Lung (tissue), 12 donors: ENCODE measurements around the gene ASB6. TPM values are rescaled to one million over a fixed set of nuclear protein-coding genes. Genes with fewer than 3 reads are reported as not detected.

Experiments used
- ATAC-seq: fragments of 200-7000 bp; cut with Tn5 transposase; one replicate; pipeline ENCODE4 v1.9.1; 2020; ENCODE audit warnings: moderate number of reproducible peaks; ENCODE audit not compliant: insufficient read depth, low FRiP score
- DNase-seq, 3 donors: peaks; one replicate each; pipeline ENCODE4 v3.0.0-alpha.2; 2013 to 2017
- H3K27ac ChIP-seq, 2 donors: one replicate each; pipeline ENCODE4 v1.5.1; 2013; ENCODE audit warnings: mild to moderate bottlenecking in 2 of 2, moderate library complexity in 2 of 2, control low read depth in 1 of 2, inconsistent platforms in 1 of 2, low read depth in 1 of 2, low read length in 1 of 2
- H3K27me3 ChIP-seq, 3 donors: one replicate each; pipeline ENCODE4 v1.5.1; 2013; ENCODE audit warnings: low read length in 2 of 3; ENCODE audit not compliant: control insufficient read depth in 3 of 3, insufficient read depth in 3 of 3
- H3K36me3 ChIP-seq, 4 donors: one replicate each; pipeline ENCODE4 v1.5.1; 2013; ENCODE audit warnings: low read length in 4 of 4, mild to moderate bottlenecking in 1 of 4, moderate library complexity in 1 of 4; ENCODE audit not compliant: control insufficient read depth in 4 of 4, insufficient read depth in 4 of 4
- H3K4me1 ChIP-seq, 5 donors: one replicate each; pipeline ENCODE4 v1.5.1; 2013; ENCODE audit warnings: low read length in 5 of 5, mild to moderate bottlenecking in 2 of 5, moderate library complexity in 1 of 5; ENCODE audit not compliant: control insufficient read depth in 5 of 5, insufficient read depth in 5 of 5
- H3K4me3 ChIP-seq: one replicate; pipeline ENCODE4 v1.5.1; 2013; ENCODE audit warnings: mild to moderate bottlenecking, control low read depth, moderate library complexity
- H3K9ac ChIP-seq, 2 donors: one replicate each; pipeline ENCODE4 v1.5.1; 2013; ENCODE audit warnings: low read length in 2 of 2, control low read depth in 1 of 2; ENCODE audit not compliant: insufficient read depth in 1 of 2
- H3K9me3 ChIP-seq, 4 donors: one replicate each; pipeline ENCODE4 v1.5.1; 2013; ENCODE audit warnings: low read length in 3 of 4, mild to moderate bottlenecking in 1 of 4, moderate library complexity in 1 of 4; ENCODE audit not compliant: control insufficient read depth in 4 of 4, insufficient read depth in 3 of 4
- CTCF ChIP-seq: IDR thresholded peaks from 2 replicates; pipeline ENCODE4 v1.5.1; 2012; ENCODE audit warnings: mild to moderate bottlenecking; ENCODE audit errors: control extremely low read depth, extremely low read depth
- WGBS, 2 donors: extraction: QIAGEN DNeasy Blood & Tissue Kit; methylation state at CpG; one replicate each; pipeline ENCODE4 v1.1.7; 2013; 5-methylcytosine and 5-hydroxymethylcytosine counted together
- polyA plus RNA-seq, 2 donors: library from polyadenylated mRNA; stranded (reverse); fragments of 200-250 nt; gene quantifications; one replicate each; pipeline ENCODE4 v1.2.1, GENCODE V29; 2013
- total RNA-seq, 2 donors: library from RNA; depleted of rRNA in 1 of 2; stranded (reverse); fragments of >200 nt in 1 of 2; gene quantifications; one replicate each; pipeline ENCODE4 v1.2.1, GENCODE V29; 2014 to 2021
- donor health status: control.
- donor health status: control.
- donor health status: Bipolar disorder and iron deficiency.
- donor health status: healthy.
- donor health status: DM: yes; HTN: yes; CAD: no.

The ASB6 gene
- total and polyA plus RNA-seq, 4 donors, result 11.8 to 19.5 (median 16.1) TPM

GRCh38 chr9:129653823-129654553 lies 12.0 kb upstream of the ASB6 start:
- H3K9me3 ChIP-seq, result no peaks in the 10 kb centered on the region
- H3K27me3 ChIP-seq, result no peaks in the 10 kb centered on the region
- 52 to 66% methylated on average over 19 of the region's 19 CpGs for WGBS, 2 donors
- peak overlapping the region in 1 of 2 donors; percentile 23 for H3K9ac ChIP-seq
- H3K4me1 ChIP-seq, result peaks cover 0 to 14% (median 0%) of the 10 kb centered on the region in 5 donors
- H3K27ac ChIP-seq, result no peak overlapping the region
- peak in 2 of 3 donors; percentile 53 to 64 for DNase-seq
- no peak for TF ChIP-seq CTCF
- ATAC-seq, result no peak
- H3K36me3 ChIP-seq, result no peaks in the 10 kb centered on the region
- H3K4me3 ChIP-seq, result no peak overlapping the region

DNA sequence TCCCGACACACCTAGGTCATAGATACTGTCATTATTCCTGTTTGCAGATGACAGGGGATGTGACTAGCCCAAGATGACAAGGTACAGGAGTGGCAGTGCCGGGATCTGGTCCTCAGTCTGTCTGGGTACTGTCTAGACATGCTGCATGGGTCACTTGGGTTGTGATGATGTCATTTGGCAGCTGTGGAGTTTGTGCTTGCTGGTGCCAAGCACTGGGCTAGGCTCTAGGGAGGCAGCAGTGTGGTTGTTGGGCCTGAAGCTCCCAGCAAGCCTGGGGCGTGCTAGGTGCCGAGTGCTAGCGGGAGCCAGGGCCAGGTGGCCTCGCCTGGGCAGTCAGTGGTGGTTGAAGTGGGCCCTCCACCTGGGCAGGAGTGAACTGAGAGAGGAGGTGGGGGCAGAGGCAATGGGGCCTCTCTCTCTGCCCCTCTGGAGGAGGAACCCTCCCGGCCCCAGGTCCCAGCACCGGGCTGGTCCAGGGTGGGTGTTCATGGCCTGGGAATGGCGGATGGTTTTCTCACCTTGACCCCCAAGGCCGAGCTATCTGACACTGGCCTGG lies 8.8 kb upstream of the ASB6 start:
- DNase-seq (no peak), ATAC-seq (no peak)
- no peak overlapping the region for H3K4me3 ChIP-seq
- no peak for TF ChIP-seq CTCF
- peaks cover 0 to 17% (median 3%) of the 10 kb centered on the region in 5 donors for H3K4me1 ChIP-seq
- H3K27me3 ChIP-seq, result no peaks in the 10 kb centered on the region
- no peak overlapping the region for H3K9ac ChIP-seq
- 89 to 92% methylated on average over 10 of the region's 10 CpGs for WGBS, 2 donors
- no peak overlapping the region for H3K27ac ChIP-seq
- no peaks in the 10 kb centered on the region for H3K36me3 ChIP-seq
- no peaks in the 10 kb centered on the region for H3K9me3 ChIP-seq

- no peak for DNase-seq
- H3K9ac ChIP-seq, result no peak overlapping the region
- H3K27ac ChIP-seq, result no peak overlapping the region
- ATAC-seq, result no peak
- no peak overlapping the region for H3K4me3 ChIP-seq
- no peaks in the 10 kb centered on the region for H3K36me3 ChIP-seq
- no peak for TF ChIP-seq CTCF
- WGBS, 2 donors, result 86 to 90% methylated on average over 20 of the region's 20 CpGs
- H3K9me3 ChIP-seq, result no peaks in the 10 kb centered on the region
- H3K4me1 ChIP-seq, result peaks cover 0 to 16% (median 3%) of the 10 kb centered on the region in 5 donors
- H3K27me3 ChIP-seq, result no peaks in the 10 kb centered on the region
Measured at GRCh38 chr9:129649726-129650679, 8.1 kb upstream of the ASB6 start.
